Activated CD8-positive, alpha-beta memory T cell treated with anti-CD3 and anti-CD28 coated beads for 36 hours (primary cell): ENCODE data around the gene SH3YL1. TPM values are rescaled to one million over a fixed set of nuclear protein-coding genes. Genes with fewer than 3 reads are reported as not detected.

Experiments
- CTCF ChIA-PET: fragments of 350-600 bp; sonication (Branson Sonifier 250); formaldehyde crosslinking; loops from one replicate; lab custom pipeline; 2021; ENCODE audit warnings: antibody characterized with exemption; lab: Charles Lee
- POLR2A ChIA-PET: fragments of 350-600 bp; sonication (Branson Sonifier 250); formaldehyde crosslinking; loops from one replicate; lab custom pipeline; 2021; ENCODE audit warnings: antibody characterized with exemption; lab: Charles Lee
- total RNA-seq, 2 experiments: library from RNA; stranded (reverse); gene quantifications; one replicate each; pipeline ENCODE4 v1.2.3, GENCODE V29; 2021

SH3YL1 gene
- total RNA-seq, 2 experiments from 2014 or later, result 16.4 to 17.1 TPM

DNA sequence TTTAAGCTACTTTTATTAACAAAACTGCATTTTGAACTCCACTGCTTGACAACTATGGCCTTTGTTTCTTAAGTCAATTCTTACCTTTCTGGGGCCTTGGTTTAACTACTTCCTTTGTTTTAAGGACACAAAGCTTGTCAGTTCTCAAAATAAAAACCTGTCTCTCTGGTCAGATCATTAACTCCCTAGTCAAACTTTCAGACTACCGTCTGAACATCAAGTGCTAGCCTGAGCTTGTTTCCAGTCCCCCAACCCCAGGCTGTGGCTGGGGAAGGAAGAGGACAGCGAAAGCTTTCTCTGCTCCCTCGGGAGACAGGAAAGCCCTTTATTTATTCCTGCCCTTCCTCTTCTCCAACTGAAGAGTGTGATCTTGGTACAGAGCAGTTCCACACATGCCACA lies 1.7 kb downstream of the SH3YL1 start:
- POLR2A ChIA-PET, result no interaction called here
- CTCF ChIA-PET, result no interaction called here

DNA sequence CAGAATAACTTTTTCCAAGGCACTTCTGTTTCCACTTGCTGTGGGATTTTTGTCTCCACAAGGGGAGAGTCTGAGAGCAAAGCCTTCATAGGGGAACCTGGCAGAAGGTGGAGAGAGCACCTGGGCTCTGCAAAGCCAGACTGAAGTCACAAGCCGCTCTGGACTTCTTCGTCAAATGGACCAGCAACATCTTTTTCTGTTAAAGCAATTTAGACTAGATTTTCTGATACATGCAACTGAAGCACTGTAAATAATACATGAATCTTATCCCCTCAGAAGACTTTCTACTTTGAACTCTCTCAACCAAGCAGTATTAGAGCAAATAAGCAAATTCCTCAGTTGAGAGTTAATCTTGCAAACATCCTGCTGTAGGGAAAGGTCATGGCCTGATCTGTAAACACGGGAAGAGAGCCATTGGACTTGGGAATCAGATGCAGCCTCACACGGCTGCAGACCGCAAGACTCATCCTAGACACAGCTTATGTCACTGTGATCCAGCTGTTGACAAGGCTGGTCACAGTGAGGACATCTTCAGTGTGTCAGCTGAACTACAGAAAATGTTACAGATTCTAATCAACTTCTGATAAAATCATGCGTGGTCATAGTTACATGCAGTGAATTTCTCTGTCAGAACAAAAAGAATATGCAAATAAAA lies 3.2 kb downstream of the SH3YL1 start:
- ChIA-PET POLR2A (no interaction called here), CTCF (no interaction called here)

DNA sequence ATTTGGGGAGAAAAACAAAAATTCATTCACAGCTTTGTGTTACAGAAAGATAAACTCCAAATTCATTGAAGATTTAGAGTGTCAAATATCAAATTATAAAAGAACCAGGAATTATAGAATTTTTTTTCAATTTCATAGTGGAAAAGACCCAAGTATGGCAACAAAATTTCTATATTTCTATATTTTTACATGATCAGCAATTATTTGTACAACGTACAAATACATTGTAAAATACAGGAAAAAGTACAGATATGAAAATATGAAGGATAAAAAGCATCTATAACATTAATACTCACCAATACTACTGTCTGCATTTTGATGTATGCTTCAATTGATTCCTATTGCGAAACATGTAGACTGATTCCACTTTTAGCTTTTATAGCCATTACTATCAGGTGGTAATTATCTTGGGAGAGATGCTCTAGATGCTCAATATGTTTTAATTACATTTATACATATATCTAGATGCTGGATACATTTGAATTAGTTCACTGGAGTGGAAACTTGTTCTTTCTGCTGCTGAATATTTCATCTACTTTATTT lies 4.0 kb downstream of the SH3YL1 start:
- ChIA-PET CTCF (no interaction called here), POLR2A (no interaction called here)

DNA sequence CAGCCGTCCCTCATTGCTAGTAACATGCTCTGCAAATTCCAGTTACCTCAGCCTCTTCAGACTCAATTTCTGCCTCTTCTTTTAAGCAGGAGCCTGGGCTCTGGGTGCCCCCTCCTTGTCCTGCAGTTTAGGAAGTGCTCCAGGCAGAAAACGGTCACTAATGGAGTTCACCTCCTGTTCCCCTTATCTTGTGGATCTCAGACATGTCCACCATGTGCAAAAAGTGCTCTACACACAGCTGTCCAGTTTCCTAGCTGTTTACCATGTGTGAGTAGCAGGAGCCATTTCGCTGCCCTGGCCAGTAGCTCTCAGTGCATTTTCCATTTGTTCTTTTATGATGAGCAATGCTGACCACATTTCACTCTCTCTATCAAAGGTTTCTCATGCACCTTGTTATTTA lies 4.9 kb downstream of the SH3YL1 start:
- ChIA-PET CTCF (no interaction called here), POLR2A (no interaction called here)

DNA sequence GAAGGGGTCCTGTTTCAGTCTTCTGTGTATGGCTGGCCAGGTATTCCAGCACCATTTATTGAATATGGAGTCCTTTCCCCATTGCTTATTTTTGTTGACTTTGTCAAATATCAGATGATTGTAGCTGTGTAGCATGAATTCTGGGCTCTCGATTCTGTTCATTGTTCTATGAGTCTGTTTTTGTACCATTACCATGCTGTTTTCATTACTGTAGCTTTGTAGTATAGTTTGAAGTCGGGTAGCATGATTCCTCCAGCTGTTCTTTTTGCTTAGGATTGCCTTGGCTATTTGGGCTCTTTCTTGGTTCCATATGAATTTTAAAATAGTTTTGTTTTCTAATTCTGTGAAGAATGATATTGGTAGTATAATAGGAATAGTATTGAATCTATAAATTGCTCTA lies 6.0 kb downstream of the SH3YL1 start:
- POLR2A ChIA-PET, result no interaction called here
- CTCF ChIA-PET, result interaction anchor here (0.7 kb wide), 1 partner anchor 17 kb away, joined by 3 read pairs; no protein-coding TSS in a partner anchor

DNA sequence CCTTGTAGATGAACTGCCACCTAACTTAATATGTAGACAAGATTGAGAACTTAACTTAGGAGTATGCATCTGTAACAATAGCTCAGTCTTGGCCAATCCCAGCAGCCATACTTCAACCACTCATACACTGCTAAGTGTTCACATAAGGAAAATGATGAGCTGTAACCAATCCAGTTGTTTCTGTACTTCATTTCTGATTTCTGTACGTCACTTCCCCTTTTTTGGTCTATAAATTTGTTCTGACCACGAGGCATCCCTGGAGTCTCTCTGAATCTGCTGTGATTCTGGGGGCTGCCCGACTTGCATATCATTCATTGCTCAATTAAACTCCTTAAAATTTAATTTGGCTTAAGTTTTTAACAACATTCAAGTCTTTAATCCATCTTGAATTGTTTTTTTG lies 6.4 kb downstream of the SH3YL1 start:
- ChIA-PET CTCF (interaction anchor here (0.7 kb wide), 1 partner anchor 17 kb away, joined by 3 read pairs; no protein-coding TSS in a partner anchor), POLR2A (no interaction called here)

DNA sequence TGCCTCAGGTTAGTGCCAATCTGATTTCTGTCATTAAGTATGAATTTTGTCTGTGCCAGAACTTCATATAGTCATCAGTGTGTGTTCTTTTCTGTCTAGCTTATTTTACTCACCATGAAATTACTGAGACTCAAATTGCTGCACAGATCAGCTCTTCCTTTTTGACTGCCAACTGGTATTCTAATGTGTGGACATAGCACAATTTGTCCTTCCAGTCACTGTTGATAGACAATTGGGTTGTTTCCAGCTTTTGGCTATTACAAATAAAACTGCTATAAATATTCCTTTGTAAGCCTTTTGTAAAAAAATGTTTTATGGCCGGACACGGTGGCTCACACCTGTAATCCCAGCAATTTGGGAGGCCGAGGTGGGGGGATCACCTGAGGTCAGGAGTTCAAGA lies 7.7 kb downstream of the SH3YL1 start:
- POLR2A ChIA-PET, result no interaction called here

DNA sequence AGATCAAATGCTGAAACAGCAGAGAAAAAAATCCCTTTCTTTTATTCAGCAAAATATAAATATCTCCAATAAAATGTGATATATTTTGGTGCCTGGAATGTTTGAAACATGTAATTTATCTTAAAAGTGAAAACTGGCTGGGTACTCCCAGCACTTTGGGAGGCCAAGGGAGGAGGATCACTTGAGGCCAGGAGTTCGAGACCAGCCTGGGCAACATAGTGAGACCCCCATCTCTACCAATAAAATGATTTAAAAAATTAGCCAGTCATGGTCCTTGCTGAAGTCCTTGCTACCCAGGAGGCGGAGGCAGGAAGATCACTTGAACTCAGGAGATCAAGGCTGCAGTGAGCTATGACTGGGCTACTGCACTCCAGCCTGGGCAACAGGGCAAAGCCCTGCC lies 8.6 kb downstream of the SH3YL1 start:
- ChIA-PET POLR2A (no interaction called here), CTCF (no interaction called here)

More for the DNA sequence above, 7.7 kb downstream of the SH3YL1 start:
- CTCF ChIA-PET, result no interaction called here

DNA sequence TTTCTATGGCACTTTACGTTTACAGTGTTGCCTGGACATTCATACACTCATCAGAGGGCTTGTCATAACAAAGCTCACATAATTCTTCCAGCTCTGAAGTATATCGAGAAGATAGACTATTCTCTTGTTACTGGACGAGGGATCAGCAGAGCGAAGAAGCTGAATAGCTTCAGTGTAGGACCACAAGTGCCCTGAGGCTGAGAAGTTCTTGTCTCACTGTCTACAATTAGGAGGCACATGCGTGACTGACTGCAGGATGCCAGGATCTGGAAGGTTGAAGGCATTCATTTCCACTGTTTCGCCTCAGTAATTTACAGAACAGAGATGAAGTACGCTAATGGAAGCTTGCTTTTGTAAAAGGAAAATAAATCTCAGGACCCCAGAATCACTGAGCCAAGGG lies 9.6 kb downstream of the SH3YL1 start:
- ChIA-PET POLR2A (no interaction called here), CTCF (interaction anchor here (0.5 kb wide), 1 partner anchor 232 kb away, joined by 3 read pairs; no protein-coding TSS in a partner anchor)

DNA sequence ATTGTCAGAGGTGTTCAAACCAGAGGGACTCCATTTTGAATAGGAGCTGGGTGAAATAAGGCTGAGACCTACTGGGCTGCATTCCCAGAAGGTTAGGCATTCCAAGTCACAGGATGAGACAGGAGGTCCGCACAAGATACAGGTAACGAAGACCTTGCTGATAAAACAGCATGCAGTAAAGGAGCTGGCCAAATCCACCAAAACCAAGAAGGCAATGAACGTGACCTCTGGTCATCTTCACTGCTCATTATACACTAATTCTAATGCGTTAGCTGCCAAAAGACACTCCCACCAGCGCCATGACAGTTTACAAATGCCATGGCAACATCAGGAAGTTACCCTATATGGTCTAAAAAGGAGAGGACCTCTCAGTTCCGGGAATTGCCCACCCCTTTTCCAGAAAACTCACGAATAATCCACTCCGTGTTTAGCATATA lies 10.6 kb downstream of the SH3YL1 start:
- POLR2A ChIA-PET, result no interaction called here

DNA sequence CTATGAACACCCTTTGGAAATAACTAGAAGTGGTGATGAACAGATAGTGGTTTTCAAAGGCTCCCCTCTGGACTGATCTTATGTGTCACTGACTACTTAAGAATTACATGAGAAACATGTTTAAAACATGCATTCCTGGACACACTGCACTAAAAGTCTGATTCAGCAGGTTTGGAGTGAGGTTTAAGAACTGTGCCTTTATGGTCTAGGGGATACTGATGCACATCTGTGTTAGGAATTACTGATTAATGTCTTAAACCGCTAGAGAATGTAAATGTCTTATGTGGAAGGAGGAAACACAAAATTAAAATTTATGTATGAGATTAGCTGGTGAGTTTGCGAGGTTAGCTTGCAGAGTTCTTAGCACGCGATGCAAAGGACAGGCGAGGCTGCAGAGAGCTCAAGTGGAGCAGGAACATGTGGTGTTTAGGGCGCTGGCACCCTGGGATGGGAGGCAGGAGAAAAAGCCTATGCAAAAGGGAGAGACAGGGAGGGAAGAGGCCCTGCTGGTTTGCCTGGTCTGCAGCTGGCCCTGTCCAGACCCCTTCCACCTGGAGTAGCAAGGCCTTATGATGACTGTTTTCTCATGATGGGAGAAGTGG lies 11.7 kb downstream of the SH3YL1 start:
- CTCF ChIA-PET, result interaction anchor here (0.6 kb wide), 1 partner anchor 385 kb away, joined by 4 read pairs; no protein-coding TSS in a partner anchor
- POLR2A ChIA-PET, result no interaction called here

More for the DNA sequence above, 10.6 kb downstream of the SH3YL1 start:
- CTCF ChIA-PET, result no interaction called here

DNA sequence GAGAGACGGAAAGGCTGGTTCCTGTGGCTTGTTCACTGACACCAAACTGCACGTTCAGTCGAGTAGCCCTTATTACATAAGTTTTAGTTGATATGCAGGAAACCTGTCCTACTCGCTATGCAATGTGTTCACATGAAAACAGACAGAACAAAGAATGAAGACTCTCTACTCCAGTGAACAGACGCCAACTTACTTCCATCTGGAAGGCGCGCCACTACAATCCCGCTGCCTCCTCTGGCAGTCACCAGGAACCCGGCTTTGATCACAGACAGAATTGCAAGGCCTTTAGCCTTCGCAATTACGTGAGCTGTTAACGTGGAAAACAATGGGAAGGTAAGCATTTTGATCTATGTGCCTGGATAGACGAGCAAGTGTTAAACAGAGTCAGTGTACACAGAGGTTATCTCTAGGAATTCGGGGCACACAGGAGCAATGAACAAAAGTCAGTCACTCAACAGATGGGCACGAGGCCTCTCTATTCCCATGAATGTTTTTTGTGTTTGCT lies 14.2 kb downstream of the SH3YL1 start:
- CTCF ChIA-PET, result no interaction called here
- POLR2A ChIA-PET, result no interaction called here

DNA sequence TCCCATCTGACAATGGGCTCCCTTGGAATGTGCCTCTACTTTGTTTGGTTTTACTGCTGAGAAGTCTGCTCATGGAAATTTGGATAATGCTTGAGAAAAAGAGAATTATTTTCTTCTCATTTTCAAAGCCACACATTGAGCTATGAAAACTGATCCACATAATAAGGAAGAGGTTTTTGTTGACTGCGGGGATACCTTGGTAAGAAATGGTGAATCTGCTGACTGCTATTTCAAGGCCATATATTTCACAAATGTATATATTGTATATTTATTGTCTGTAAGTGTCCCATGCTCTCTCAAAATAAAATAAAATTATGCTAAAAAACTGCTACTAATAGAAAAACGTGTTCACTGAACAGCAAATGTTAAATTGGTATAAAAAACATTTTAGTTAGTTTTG lies 15.1 kb downstream of the SH3YL1 start:
- CTCF ChIA-PET, result no interaction called here

DNA sequence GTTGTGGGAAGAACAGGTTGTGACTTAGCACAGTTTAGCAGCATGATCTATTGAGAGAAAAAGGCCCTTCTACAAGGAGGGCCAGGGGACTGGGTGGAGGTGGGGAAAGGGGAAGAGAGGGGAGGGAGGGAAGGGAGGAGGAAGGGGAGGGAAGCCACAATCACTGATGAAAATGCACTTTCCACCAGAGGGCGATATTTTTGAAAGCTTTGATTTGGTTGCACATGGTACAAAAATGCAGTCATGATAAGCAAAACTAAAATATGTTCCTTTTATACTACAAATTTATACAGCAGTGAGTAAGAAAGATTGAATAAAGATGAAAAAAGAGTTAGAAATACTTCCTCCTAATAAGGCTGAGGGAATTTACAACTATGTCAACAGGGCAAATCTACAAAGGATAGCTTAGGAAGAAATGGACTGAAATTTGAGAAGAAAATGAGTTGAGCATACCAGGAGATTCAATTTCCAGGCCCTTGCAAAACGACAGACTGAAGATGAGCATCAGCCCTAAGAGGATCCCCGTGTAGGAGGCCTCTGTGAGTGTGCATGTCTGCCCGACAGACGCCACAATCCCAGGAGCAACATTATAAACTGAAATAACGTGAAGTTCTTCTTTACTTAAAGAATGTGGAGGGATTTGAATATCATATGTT lies 17.2 kb downstream of the SH3YL1 start:
- ChIA-PET POLR2A (no interaction called here), CTCF (interaction anchor here (0.5 to 1.2 kb wide), 3 partner anchors 8 to 513 kb away, joined by 3 to 4 read pairs (median 3); no protein-coding TSS in a partner anchor)

More for the DNA sequence above, 15.1 kb downstream of the SH3YL1 start:
- POLR2A ChIA-PET, result no interaction called here

DNA sequence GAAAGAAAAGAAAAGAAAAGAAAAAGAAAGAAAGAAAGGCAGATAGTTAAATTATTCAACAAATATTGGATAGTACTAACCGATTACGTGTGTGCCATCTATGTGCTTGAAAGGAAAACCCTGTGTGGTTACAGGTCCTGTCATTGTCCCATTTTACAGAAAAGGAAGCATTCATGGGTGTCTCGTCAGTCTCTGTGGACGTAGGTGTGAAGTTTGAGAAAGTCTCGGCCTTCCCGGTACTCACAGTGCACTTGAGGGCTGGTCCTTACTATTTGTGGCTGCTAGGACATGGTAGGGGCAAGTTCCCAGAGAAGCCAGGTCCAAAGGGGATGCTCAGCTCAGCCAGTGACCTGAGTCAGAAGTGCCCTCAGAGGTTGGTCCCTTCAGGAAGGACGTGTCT lies 19.3 kb downstream of the SH3YL1 start:
- POLR2A ChIA-PET, result no interaction called here
- CTCF ChIA-PET, result no interaction called here

DNA sequence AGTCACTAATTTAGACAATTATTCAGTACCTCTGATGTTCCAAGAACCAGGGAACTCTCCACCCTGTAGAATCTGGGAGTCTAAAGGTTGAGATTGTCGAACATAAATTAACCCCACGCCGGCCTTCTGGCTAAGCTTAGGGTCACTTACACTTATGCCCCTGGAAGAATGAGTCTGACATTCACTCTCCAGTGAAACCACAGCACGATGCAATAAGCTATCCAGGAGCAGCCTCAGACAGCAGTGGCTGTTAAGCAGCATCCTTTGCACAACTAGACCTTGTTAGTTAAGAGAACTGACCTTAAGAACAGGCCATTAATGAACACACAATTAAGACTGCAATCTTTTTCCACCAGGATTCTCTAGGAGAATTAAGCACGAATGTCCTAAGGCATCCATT lies 25.0 kb downstream of the SH3YL1 start:
- ChIA-PET CTCF (interaction anchor here (0.9 kb wide), 1 partner anchor 8 kb away, joined by 4 read pairs; no protein-coding TSS in a partner anchor), POLR2A (interaction anchor here (0.7 kb wide), 1 partner anchor 8 kb away, joined by 5 read pairs; no protein-coding TSS in a partner anchor)

DNA sequence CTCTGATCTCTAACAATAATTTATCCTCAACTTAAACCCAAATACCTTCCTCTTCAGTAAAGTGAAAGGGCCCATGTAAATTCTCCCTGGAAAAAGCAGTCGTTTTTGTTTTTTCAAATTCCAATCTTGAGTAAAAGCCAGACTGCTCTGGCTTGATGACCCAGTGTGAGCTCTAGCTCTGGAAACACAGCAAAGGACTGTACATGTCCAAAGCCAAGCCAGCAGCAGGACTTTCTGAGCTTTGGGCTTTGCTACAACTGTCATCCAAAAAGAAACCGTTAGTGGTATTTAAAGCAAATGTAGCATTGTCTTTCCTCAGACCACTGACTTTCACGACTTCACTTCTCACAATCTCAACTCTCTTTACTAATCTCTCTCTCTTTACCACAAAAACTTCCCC lies 25.4 kb downstream of the SH3YL1 start:
- CTCF ChIA-PET, result interaction anchor here (0.9 kb wide), 1 partner anchor 8 kb away, joined by 4 read pairs; no protein-coding TSS in a partner anchor
- POLR2A ChIA-PET, result interaction anchor here (0.7 kb wide), 1 partner anchor 9 kb away, joined by 5 read pairs; no protein-coding TSS in a partner anchor

DNA sequence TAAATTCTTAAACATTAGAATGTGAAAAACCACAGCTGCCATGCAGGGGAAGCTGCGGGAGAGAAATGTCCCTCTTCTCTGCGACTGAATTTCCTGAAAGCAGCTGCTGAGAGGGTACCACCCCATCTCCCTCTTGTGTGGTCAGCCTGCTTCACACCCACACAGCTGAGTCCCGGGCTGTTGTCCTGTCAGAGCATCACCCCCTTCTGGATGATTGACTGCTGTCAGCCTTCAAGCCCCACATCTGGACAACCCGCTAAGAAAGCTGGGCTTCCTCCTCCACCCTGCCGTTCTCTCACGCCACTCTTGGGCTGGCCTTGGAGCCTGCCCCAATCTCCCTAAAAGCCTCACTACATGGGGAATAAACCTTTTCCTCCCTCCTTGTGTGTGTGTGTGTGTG lies 26.0 kb downstream of the SH3YL1 start:
- CTCF ChIA-PET, result interaction anchor here (0.9 kb wide), 1 partner anchor 9 kb away, joined by 4 read pairs; no protein-coding TSS in a partner anchor
- POLR2A ChIA-PET, result interaction anchor here (0.7 kb wide), 1 partner anchor 9 kb away, joined by 5 read pairs; no protein-coding TSS in a partner anchor

DNA sequence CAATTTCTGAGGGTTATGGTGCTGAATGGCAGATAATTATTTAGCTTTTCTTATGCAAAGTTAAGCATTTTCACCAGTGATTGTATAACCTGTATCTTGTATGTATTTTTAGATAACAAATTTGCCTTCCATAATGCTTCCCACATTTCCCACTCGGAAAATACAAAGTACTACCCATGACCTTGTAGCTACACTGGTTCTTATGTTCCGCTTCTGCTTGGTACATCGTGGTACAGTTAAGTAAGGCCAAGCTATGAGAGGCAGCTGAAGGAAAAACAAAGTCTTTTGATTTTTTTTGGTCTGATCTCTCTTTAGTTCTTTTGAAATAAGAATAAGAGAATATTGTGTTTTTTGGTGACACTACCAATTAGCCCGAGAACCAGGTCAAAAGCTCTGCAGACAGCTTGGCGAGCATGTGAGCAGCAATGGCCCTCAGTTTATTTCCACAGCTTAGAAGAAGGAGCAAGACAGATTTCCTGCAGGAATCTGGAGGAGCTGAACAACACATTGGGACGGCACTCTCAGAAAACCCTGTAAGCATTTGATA lies 26.8 kb downstream of the SH3YL1 start:
- ChIA-PET POLR2A (no interaction called here), CTCF (no interaction called here)
